ENCODE results near the gene PSMB5.

DNA sequence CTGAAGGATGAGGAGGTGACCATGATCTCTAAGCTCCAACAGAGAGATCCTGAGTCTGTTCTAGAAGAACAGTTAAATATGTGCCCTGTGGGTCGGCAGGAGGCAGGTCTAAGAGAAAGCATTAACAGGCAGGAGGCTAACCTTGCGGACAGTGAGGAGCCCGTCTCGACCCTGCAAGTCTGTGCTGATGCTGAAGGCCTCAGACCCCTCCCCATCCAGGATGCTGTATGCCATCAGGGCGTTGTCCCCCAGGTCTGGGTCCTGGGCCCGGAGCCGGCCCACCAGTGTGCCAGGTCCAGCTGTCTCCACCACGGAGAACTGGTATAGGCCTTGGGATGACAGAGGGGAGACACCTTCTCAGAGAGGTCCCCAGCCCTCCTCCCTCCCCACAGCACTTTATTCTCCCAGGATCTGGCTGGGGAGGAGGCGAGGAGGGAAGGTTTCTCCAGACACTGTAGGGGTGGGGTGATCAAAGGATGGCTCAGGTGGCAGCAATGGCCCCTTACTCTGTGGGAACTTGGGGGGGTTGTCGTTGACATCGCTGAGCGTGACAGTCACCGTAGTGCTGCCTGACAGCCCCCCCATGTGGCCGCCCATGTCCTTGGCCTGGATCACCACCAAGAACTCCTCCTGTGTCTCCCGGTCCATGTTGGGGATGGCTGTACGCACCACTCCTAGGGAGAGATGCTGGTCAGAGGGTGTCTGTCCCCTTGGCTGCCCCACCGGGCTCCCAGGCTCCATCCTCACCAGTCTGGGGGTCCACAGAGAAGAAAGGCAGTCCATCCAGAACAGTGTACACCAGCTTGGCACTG, 19.5 kb upstream of the PSMB5 start:
- no peak for TF ChIP-seq RBM34 (IDR thresholded peaks at IDR 0.05; ENCODE audit: borderline replicate concordance, insufficient read depth, low read length)
- TF ChIP-seq ZNF232 (CRISPR knock-in tag; IDR thresholded peaks at IDR 0.05) = no peak
